Activated naive CD4-positive, alpha-beta T cell treated with anti-CD3 and anti-CD28 coated beads, Interleukin-2, amount 10 ng/mL, durations not matched to agents 7 days and 5 days (primary cell): Measurements from ENCODE around the gene MRPL27.

Source experiments
- CTCF ChIA-PET: fragments of 350-600 bp; sonication (Branson Sonifier 250); formaldehyde crosslinking; loops from one replicate; lab custom pipeline; 2021; ENCODE audit warnings: antibody characterized with exemption; lab: Charles Lee
- DNase-seq: peaks from one replicate; pipeline ENCODE4 v3.0.0-alpha.2; 2020
- H3K27ac Mint-ChIP-seq: one replicate; pipeline ENCODE4 v1.8.0; 2021; ENCODE audit warnings: mild to moderate bottlenecking, moderate library complexity, mixed read lengths
- H3K27me3 Mint-ChIP-seq: one replicate; pipeline ENCODE4 v1.8.0; 2021; ENCODE audit warnings: mild to moderate bottlenecking, mixed read lengths
- H3K36me3 Mint-ChIP-seq: one replicate; pipeline ENCODE4 v1.8.0; 2021; ENCODE audit warnings: mixed read lengths
- H3K4me1 Mint-ChIP-seq: one replicate; pipeline ENCODE4 v1.8.0; 2021; ENCODE audit warnings: mixed read lengths
- H3K4me3 Mint-ChIP-seq: one replicate; pipeline ENCODE4 v1.8.0; 2021; ENCODE audit warnings: mild to moderate bottlenecking, moderate library complexity, mixed read lengths
- H3K9me3 Mint-ChIP-seq: one replicate; pipeline ENCODE4 v1.8.0; 2021; ENCODE audit warnings: mixed read lengths

MRPL27 gene

DNA sequence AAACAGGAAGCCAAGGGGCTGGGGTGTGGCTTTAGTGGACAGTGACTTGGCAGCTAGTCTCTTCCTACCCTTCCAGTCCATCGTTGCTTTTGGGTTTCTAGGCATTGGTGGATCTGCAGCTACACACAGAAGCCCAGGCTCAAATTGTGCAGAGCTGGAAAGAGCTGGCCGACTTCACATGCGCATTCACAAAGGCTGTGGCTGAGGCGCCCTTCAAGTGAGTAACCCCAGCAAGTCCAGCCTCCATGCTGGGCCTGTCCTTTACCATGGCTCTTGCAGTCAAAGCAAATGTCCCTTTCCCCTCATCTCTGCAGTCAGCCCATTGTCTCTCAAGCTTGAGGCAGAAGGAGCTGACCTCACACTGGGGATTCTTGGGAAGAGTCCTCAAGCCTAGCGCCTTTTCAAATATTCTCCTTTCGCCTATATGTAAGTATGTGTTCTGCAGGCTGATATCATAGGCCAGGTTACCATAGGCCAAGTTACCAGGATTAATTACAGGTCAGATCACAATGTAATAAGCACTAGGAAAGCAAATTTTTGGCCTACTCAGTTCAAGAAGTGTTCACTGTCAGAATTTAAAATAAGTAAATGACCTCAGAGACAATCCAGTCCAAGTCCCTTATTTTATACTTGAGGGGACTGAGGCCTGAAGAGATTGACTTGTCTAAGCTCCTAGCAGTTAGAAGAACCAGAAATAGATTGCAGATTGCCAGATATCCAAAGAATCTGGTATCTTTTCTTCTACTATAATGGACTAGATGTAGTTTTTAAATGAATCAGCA, 6.6 kb upstream of the MRPL27 start:
- Mint-ChIP-seq H3K4me3 (no peak overlapping the region), H3K36me3 (peaks cover 53% of the 10 kb centered on the region), H3K27ac (no peak overlapping the region), H3K27me3 (no peaks in the 10 kb centered on the region), H3K4me1 (peaks cover 2% of the 10 kb centered on the region), H3K9me3 (no peaks in the 10 kb centered on the region)
- DNase-seq = no peak
- CTCF ChIA-PET = interaction anchor here (1.0 to 1.6 kb wide), 2 partner anchors 18 kb away, joined by 3 to 5 read pairs; partner anchors contain the start of gene LRRC59

DNA sequence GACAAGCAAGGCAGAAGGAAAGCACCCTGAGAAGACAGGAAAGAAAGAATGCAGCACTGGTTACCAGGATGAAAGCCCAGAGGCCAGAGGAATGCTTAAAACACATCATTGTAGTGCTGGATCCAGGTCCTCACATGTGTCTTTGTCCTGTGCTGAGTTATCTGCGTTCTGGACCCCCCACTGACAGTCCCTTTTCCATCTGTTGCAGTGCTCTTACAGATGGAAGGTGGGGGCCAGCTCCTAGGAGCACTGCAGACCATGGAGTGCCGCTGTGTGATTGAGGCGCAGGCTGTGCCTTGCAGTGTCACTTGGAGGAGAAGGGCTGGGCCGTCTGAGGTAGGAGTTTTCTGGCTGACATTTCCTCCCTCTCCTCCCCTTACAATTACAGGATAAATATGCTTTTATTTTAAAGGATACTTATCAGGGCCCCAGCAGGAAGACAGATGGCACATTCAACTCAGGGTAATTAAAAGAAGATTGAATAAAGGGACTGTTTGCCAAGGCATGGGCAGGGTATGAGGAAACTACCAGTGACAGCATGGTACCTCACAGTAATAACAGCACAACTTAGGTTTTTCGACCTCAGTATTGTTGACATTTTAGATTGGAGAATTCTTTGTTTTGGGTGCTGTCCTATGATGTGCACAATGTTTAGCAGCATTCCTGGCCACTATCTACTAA, 3.0 kb upstream of the MRPL27 start:
- CTCF ChIA-PET = interaction anchor here (1.2 to 2.3 kb wide), 3 partner anchors 13 to 21 kb away, joined by 4 to 9 read pairs (median 5); partner anchors contain the start of gene LRRC59

DNA sequence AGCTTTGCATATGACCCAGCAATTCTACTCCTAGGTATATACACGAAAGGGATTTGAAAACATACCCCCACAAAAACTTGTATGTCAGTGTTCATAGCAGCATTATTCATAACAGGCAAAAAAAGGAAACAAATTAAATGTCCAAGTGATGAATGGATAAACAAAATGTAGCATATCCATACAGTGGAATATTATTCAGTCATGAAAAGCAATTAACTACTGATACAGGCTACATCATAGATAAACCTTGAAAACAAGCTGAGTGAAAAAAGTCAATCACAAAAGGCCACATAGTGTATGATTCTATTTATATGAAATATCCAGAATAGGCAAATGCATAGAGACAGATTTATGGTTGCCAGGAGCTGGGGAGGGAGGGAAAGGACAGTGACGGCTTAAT, 721 bp upstream of the MRPL27 start:
- peak overlapping the region; percentile 90 for H3K4me3 Mint-ChIP-seq
- CTCF ChIA-PET = interaction anchor here (1.1 to 3.3 kb wide), 2 partner anchors 12 to 24 kb away, joined by 3 to 27 read pairs; partner anchors contain the start of gene LRRC59
- H3K9me3 Mint-ChIP-seq = no peaks in the 10 kb centered on the region
- H3K27me3 Mint-ChIP-seq = no peaks in the 10 kb centered on the region
- H3K4me1 Mint-ChIP-seq = peaks cover 39% of the 10 kb centered on the region
- DNase-seq = no peak
- H3K36me3 Mint-ChIP-seq = peaks cover 47% of the 10 kb centered on the region
- peak overlapping the region; percentile 95 for H3K27ac Mint-ChIP-seq

More for the DNA sequence above, 3.0 kb upstream of the MRPL27 start:
- Mint-ChIP-seq H3K9me3 (no peaks in the 10 kb centered on the region), H3K36me3 (peaks cover 49% of the 10 kb centered on the region), H3K27ac (no peak overlapping the region), H3K4me1 (peaks cover 30% of the 10 kb centered on the region), H3K27me3 (no peaks in the 10 kb centered on the region), H3K4me3 (no peak overlapping the region)
- DNase-seq = no peak

DNA sequence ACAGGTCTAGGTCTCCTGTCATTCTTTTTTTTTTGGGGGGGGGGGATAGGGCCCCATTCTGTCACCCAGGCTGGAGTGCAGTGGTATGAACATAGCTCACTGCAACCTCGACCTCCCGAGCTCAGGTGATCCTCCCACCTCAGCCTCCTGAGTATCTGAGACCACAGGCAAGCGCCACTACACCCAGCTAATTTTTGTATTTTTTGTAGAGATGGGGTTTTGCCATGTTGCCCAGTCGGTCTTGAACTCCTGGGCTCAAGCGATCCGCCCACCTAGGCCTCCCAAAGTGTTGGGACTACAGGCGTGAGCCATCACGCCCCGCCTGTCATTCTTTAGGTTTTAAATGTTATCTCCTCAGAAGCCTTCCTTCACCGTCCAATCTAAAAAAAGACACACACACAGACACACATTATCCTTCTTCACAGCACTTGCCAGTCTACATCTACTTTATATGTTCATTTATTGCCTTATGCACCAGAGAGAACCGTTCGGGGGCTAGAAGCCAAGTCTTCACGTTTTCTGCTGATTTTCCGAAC, 694 bp downstream of the MRPL27 start:
- no peaks in the 10 kb centered on the region for H3K27me3 Mint-ChIP-seq

DNA sequence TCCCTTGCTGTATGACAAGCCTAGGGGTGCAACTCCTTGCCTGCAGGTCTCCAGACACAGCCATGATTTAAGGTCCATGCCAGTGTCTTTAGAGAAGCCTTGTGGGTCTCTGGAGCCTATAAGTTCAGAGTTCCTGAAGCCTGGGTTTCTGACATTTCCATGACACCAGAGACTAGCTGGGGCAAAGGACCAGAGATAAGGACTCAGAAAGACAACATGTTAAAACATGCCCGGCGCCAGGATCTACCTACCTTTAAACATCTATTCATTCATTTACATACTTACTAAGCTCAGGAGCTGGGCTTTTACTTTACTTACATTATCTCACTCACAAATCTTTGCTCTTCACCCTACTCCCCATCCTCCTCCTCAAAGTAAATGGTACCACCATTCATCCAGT, 1.5 kb downstream of the MRPL27 start:
- H3K27ac Mint-ChIP-seq = peak overlapping the region; percentile 95
- H3K9me3 Mint-ChIP-seq = no peaks in the 10 kb centered on the region
- CTCF ChIA-PET = interaction anchor here (2.1 to 3.3 kb wide), 2 partner anchors 9 to 26 kb away, joined by 10 to 27 read pairs; partner anchors contain the start of gene LRRC59
- peaks cover 52% of the 10 kb centered on the region for H3K36me3 Mint-ChIP-seq
- H3K4me1 Mint-ChIP-seq = peaks cover 39% of the 10 kb centered on the region
- DNase-seq = no peak
- no peaks in the 10 kb centered on the region for H3K27me3 Mint-ChIP-seq
- peak overlapping the region; percentile 90 for H3K4me3 Mint-ChIP-seq

More for the DNA sequence above, 694 bp downstream of the MRPL27 start:
- Mint-ChIP-seq H3K27ac (peak overlapping the region; percentile 95), H3K9me3 (no peaks in the 10 kb centered on the region), H3K36me3 (peaks cover 56% of the 10 kb centered on the region), H3K4me3 (peak overlapping the region; percentile 90), H3K4me1 (peaks cover 39% of the 10 kb centered on the region)
- CTCF ChIA-PET = interaction anchor here (2.1 to 3.3 kb wide), 2 partner anchors 10 to 25 kb away, joined by 10 to 27 read pairs; partner anchors contain the start of gene LRRC59
- no peak for DNase-seq

DNA sequence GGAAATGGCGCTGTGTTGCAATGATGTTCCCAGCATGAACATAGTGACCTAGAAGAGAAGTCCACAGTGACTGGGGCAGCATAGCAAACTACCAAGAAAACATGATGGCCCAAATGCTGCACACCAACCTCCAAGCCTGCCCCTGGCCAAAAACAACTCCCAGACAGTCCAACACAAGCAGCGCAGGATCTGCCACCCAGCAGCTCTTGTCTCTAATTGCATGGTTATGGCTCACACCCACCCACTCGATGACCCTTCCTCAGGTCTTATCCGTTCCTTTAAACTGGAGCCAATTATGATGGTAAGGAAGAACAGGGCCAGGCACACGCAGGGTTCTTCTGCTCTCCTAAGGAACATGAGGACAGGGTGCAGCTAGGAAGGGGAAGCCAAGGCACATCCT, 2.9 kb downstream of the MRPL27 start:
- DNase-seq = no peak
- H3K4me3 Mint-ChIP-seq = peak overlapping the region; percentile 1
- H3K27ac Mint-ChIP-seq = no peak overlapping the region
- peaks cover 55% of the 10 kb centered on the region for H3K36me3 Mint-ChIP-seq
- no peaks in the 10 kb centered on the region for H3K9me3 Mint-ChIP-seq
- H3K4me1 Mint-ChIP-seq = peaks cover 37% of the 10 kb centered on the region
- no peaks in the 10 kb centered on the region for H3K27me3 Mint-ChIP-seq
- CTCF ChIA-PET = interaction anchor here (0.9 kb wide), 1 partner anchor 8 kb away, joined by 6 read pairs; no protein-coding TSS in a partner anchor

DNA sequence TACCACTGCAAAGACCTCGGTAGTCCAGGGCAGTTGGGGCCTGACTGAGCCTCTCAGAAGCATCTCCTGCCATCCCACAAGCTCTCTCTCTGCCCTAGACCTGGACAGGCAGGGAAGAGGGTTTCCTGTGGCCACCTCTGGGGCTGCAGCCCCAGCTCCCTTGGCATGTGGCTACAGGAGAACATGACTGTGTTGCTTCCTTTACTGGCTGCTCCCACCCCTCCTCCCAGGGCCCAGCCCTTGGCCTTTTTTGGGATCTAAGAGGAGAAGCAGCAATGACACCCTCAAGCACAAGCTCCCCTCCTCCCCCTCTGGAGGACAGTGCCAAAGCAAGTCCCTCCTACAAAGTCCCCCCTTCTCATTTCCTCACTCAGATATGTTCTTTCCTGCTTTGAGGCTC, 5.6 kb downstream of the MRPL27 start:
- H3K36me3 Mint-ChIP-seq = peaks cover 45% of the 10 kb centered on the region
- no peaks in the 10 kb centered on the region for H3K9me3 Mint-ChIP-seq
- peaks cover 22% of the 10 kb centered on the region for H3K4me1 Mint-ChIP-seq
- no peak for DNase-seq
- no peak overlapping the region for H3K4me3 Mint-ChIP-seq
- H3K27me3 Mint-ChIP-seq = no peaks in the 10 kb centered on the region
- no peak overlapping the region for H3K27ac Mint-ChIP-seq
- CTCF ChIA-PET = interaction anchor here (1.0 kb wide), 1 partner anchor 14 kb away, joined by 3 read pairs; no protein-coding TSS in a partner anchor

DNA sequence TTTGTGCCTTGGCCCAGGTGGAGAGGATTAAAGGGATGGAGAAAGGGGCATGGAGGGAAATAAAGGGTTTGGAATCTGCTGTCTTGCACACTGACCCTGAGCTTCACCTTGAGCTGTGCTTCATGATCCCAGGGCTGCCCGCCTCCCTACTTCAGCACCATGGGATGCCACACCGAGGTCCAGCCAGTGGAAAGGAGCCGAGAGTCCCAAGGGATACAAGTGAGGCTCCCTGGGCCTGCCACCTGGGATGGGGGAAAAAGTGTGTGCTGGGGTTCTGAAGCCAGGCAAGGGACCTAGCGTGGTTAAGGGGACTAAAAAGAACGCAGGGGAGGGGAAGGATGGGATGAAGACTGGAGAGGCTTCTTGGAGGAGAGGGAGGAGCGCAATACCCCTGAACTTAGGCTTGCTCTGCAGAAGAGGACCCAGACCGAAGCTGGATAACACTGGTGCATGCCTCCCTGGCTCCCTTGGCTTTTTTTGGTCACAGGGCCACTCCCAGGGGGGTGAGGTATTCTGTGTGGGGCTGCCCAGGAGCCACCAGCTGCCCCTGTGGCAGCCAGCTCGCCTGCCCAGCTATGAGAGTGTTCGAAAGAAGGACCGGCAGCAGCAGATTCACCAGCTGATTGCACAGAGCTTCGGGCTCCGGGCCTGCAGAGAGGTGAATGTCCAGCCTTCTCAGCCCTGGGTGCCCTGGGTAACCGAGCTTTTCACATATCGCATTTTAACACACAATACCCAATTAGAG, 7.2 kb downstream of the MRPL27 start:
- CTCF ChIA-PET = interaction anchor here (0.8 kb wide), 1 partner anchor 13 kb away, joined by 3 read pairs; no protein-coding TSS in a partner anchor
- Mint-ChIP-seq H3K27me3 (no peaks in the 10 kb centered on the region), H3K36me3 (peaks cover 36% of the 10 kb centered on the region), H3K9me3 (no peaks in the 10 kb centered on the region), H3K4me3 (no peak overlapping the region), H3K27ac (no peak overlapping the region), H3K4me1 (peaks cover 15% of the 10 kb centered on the region)
- DNase-seq = no peak

DNA sequence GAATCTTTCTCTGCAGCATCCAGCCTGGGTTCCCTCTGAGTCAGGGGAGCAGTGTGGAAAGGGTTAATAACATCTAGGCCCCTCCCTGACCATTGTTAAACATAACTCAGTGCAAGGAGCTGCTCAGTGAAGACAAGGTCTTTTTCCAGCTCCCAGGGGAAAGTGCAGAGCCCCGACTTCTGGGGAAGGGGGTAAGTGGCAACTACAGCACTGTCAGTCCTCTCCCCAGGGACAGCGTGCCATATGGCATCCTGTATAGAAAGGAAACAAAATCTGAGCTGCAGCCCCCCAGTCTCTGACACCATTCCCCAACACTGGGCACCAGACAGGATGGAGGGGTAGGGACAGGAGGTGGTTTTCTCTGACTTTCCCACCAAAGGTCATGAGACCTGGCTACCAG, 7.8 kb downstream of the MRPL27 start:
- no peak for DNase-seq
- Mint-ChIP-seq H3K36me3 (peaks cover 32% of the 10 kb centered on the region), H3K9me3 (no peaks in the 10 kb centered on the region), H3K4me1 (peaks cover 11% of the 10 kb centered on the region), H3K27ac (no peak overlapping the region), H3K4me3 (no peak overlapping the region), H3K27me3 (no peaks in the 10 kb centered on the region)
- CTCF ChIA-PET = interaction anchor here (1.4 kb wide), 1 partner anchor 16 kb away, joined by 3 read pairs; no protein-coding TSS in a partner anchor

DNA sequence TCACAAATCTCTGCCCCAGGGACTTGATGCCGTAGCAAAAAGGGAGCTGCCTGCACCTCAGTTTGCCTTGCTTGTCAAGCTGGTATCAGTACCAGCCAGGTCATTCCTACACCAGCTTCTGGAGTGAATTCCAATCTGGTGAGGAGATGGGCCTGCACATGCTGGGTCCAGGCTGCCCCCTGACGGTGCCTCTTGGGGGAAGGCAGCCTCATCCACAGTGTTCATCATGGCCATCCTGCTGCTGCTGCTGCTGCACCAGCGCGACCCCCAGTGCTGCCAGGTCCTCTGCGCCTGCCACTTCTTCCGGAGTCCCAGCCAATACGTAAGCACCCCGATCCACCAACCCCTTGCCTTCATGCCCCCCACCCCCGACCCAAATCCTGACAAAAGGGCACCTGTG, 8.3 kb downstream of the MRPL27 start:
- Mint-ChIP-seq H3K27ac (no peak overlapping the region), H3K4me1 (peaks cover 8% of the 10 kb centered on the region), H3K4me3 (no peak overlapping the region), H3K9me3 (no peaks in the 10 kb centered on the region), H3K27me3 (no peaks in the 10 kb centered on the region), H3K36me3 (peaks cover 27% of the 10 kb centered on the region)
- no peak for DNase-seq
- CTCF ChIA-PET = interaction anchor here (1.4 kb wide), 1 partner anchor 16 kb away, joined by 3 read pairs; no protein-coding TSS in a partner anchor

DNA sequence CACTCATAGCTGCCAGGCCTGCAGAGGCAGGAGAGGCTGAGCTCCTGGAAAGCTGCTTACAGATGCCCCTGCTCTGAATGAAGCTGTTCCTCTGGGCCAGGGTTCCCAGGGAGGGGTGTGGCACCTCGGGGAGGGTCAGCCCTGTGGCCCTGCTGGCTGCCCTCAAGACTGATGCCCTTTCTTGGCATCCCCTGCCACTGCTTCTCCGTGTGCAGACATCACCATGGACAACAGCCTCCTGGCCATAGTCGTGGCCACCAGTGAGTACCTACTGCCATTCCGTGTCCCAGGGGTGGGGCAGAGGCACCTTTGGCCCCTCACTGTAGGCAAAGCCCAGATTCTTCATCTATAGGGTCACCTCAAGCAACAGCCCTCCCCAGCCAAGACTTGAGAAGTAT, 8.9 kb downstream of the MRPL27 start:
- no peak overlapping the region for H3K4me3 Mint-ChIP-seq
- H3K9me3 Mint-ChIP-seq = no peaks in the 10 kb centered on the region
- peaks cover 7% of the 10 kb centered on the region for H3K4me1 Mint-ChIP-seq
- DNase-seq = no peak
- CTCF ChIA-PET = interaction anchor here (1.4 kb wide), 1 partner anchor 15 kb away, joined by 3 read pairs; no protein-coding TSS in a partner anchor
- no peak overlapping the region for H3K27ac Mint-ChIP-seq
- peaks cover 22% of the 10 kb centered on the region for H3K36me3 Mint-ChIP-seq
- H3K27me3 Mint-ChIP-seq = no peaks in the 10 kb centered on the region

DNA sequence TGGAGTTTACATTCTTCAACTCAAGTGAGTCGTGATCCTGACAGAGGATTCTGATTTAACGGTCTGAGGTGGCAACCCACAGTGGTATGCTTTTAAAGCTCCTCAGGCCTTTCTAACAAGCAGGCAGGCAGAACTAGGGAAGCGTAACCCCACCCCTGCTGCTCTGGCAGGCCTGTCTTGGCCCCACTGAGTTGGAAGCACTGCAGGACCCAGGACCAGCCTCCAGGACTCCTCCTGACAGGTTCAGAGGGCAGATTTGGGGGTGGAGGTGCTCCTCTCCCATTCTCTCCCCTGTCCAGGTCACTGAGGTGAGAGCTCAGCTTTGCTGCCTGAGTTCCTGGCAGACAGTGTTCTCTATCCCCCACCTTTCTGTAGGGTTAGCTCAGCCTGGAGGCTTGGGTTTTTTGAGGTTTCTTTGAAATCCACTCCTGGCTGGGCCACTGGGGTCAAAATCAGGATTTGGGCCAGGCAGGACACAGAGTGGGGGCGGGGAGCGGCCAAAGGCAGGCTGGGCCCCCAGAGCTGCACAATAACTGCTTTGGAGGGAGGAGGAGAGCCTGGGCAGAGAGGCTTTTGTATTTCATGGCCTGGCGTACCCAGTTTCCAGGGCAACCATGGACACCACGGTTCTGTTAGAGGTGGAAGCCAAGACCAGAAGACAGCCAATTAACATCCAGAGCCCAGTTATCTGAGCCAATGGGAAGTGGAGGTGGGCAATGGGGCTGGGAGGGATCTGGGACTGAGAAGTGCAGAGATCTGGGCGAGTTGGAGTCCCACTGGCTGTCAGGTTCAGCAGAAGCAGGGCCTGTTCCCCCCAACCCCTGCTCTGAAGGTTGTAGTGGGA, 9.5 kb downstream of the MRPL27 start:
- Mint-ChIP-seq H3K27me3 (no peaks in the 10 kb centered on the region), H3K4me1 (peaks cover 7% of the 10 kb centered on the region), H3K9me3 (no peaks in the 10 kb centered on the region), H3K27ac (peak overlapping the region; percentile 58), H3K36me3 (peaks cover 18% of the 10 kb centered on the region), H3K4me3 (no peak overlapping the region)
- no peak for DNase-seq
- CTCF ChIA-PET = interaction anchor here (0.9 to 2.8 kb wide), 6 partner anchors 9 to 116 kb away, joined by 3 to 27 read pairs (median 7); partner anchors contain the start of genes EME1 and MRPL27
